B cell (primary cell): ENCODE results near the gene FBXO42. TPM values are rescaled to one million over a fixed set of nuclear protein-coding genes. Genes with fewer than 3 reads are reported as not detected.

Source experiments
- ATAC-seq: fragments of 200-7000 bp; cut with Tn5 transposase; one replicate; pipeline ENCODE4 v1.10.0; 2021; ENCODE audit warnings: low read depth, mild to moderate bottlenecking, moderate number of reproducible peaks, moderate library complexity
- CTCF ChIA-PET: fragments of 350-600 bp; sonication (Branson Sonifier 250); formaldehyde crosslinking; loops from one replicate; lab custom pipeline; 2021; ENCODE audit warnings: antibody characterized with exemption, inconsistent platforms; lab: Charles Lee
- POLR2A ChIA-PET: fragments of 350-600 bp; sonication (Branson Sonifier 250); formaldehyde crosslinking; loops from one replicate; lab custom pipeline; 2021; ENCODE audit warnings: antibody characterized with exemption; lab: Charles Lee
- DNase-seq: peaks from one replicate; pipeline ENCODE4 v3.0.0; 2013
- H2AFZ ChIP-seq: 2 replicates; pipeline ENCODE4 v1.6.1; 2012; ENCODE audit warnings: mild to moderate bottlenecking, low read depth, low read length; ENCODE audit not compliant: insufficient read depth, poor library complexity, severe bottlenecking
- H3K27ac ChIP-seq, 2 donors: 1 replicate in 1 of 2; 2 replicates in 1 of 2; pipeline ENCODE4 v1.5.1; 2012 to 2013; ENCODE audit warnings: low read length in 2 of 2, mild to moderate bottlenecking in 2 of 2, moderate library complexity in 1 of 2
- H3K27me3 ChIP-seq, 4 experiments: fragments of 200-600 bp in 1 of 4; sonication (generic) in 1 of 4; replicated peaks in 1 of 4; 1 replicate in 2 of 4; 2 replicates in 2 of 4; pipeline versions ENCODE4 v1.6.1 to v1.7.0; 2013 to 2016; ENCODE audit warnings: low read length in 3 of 4, mild to moderate bottlenecking in 2 of 4, mixed read lengths in 1 of 4, moderate library complexity in 1 of 4; ENCODE audit not compliant: insufficient read depth in 4 of 4, control insufficient read depth in 3 of 4; ENCODE audit errors: control extremely low read depth in 1 of 4
- H3K36me3 ChIP-seq, 2 experiments: replicated peaks in 1 of 2; 1 replicate in 1 of 2; 2 replicates in 1 of 2; pipeline versions ENCODE4 v1.6.1 to v1.7.1; 2013; ENCODE audit warnings: low read length in 1 of 2; ENCODE audit not compliant: insufficient read depth in 2 of 2, control insufficient read depth in 1 of 2; ENCODE audit errors: control extremely low read depth in 1 of 2, extremely low read depth in 1 of 2
- H3K4me1 ChIP-seq, 2 donors: fragments of 200-600 bp in 1 of 2; sonication (generic) in 1 of 2; 1 replicate in 1 of 2; 2 replicates in 1 of 2; pipeline versions ENCODE4 v1.5.1 to v1.6.1; 2013 to 2017; ENCODE audit warnings: low read length in 2 of 2; ENCODE audit not compliant: control insufficient read depth in 2 of 2, insufficient read depth in 2 of 2
- H3K4me2 ChIP-seq: replicated peaks from 2 replicates; pipeline ENCODE3; 2012; ENCODE audit warnings: mild to moderate bottlenecking, low read depth, low read length; ENCODE audit not compliant: poor library complexity, severe bottlenecking
- H3K4me3 ChIP-seq, 5 experiments: fragments of 200-600 bp in 1 of 5; sonication (generic) in 1 of 5; 1 replicate in 3 of 5; 2 replicates in 2 of 5; pipeline versions ENCODE4 v1.5.1 to v1.7.0; 2011 to 2016; ENCODE audit warnings: low read length in 4 of 5, mild to moderate bottlenecking in 4 of 5, low read depth in 2 of 5, control low read depth in 1 of 5, moderate library complexity in 1 of 5; ENCODE audit not compliant: insufficient read depth in 1 of 5; ENCODE audit errors: control extremely low read depth in 1 of 5, extremely low read depth in 1 of 5
- H3K79me2 ChIP-seq: fragments of 200-600 bp; sonication (generic); one replicate; pipeline ENCODE4 v1.6.0; 2016; ENCODE audit warnings: low read length; ENCODE audit not compliant: control insufficient read depth, insufficient read depth
- H3K9ac ChIP-seq: fragments of 200-600 bp; sonication (generic); 2 replicates; pipeline ENCODE4 v1.6.1; 2017; ENCODE audit warnings: mild to moderate bottlenecking, low read length, moderate library complexity
- H3K9me3 ChIP-seq, 3 donors: one replicate each; pipeline versions ENCODE4 v1.6.1 to v1.7.1; 2013; ENCODE audit warnings: low read length in 2 of 3; ENCODE audit not compliant: control insufficient read depth in 2 of 3, insufficient read depth in 1 of 3; ENCODE audit errors: control extremely low read depth in 1 of 3
- H4K20me1 ChIP-seq: 2 replicates; pipeline ENCODE4 v1.6.0; 2012; ENCODE audit warnings: mild to moderate bottlenecking, low read length; ENCODE audit not compliant: insufficient read depth, control insufficient read depth, poor library complexity, severe bottlenecking
- H3K27ac Mint-ChIP-seq: one replicate; pipeline ENCODE4 v1.8.0; 2021; ENCODE audit warnings: mixed read lengths
- H3K27me3 Mint-ChIP-seq: one replicate; pipeline ENCODE4 v1.8.0; 2021; ENCODE audit warnings: mixed read lengths
- H3K4me1 Mint-ChIP-seq: one replicate; pipeline ENCODE4 v1.8.0; 2021; ENCODE audit warnings: mixed read lengths
- H3K4me3 Mint-ChIP-seq: one replicate; pipeline ENCODE4 v1.8.0; 2021; ENCODE audit warnings: mixed read lengths
- H3K9me3 Mint-ChIP-seq: one replicate; pipeline ENCODE4 v1.8.0; 2022; ENCODE audit warnings: mixed read lengths; ENCODE audit not compliant: insufficient read depth
- CTCF ChIP-seq: fragments of 200-600 bp; IDR thresholded peaks from one replicate; pipeline ENCODE4 v1.8.0; 2022; ENCODE audit warnings: antibody characterized with exemption, mild to moderate bottlenecking
- EZH2 ChIP-seq: IDR thresholded peaks from 2 replicates; pipeline ENCODE4 v1.6.1; 2012; ENCODE audit warnings: borderline replicate concordance, low read depth, mild to moderate bottlenecking, moderate library complexity, low read length; ENCODE audit not compliant: insufficient read depth, poor library complexity, severe bottlenecking
- WGBS: methylation state at CpG from one replicate; pipeline ENCODE4 v1.1.5; 2013; ENCODE audit warnings: missing lambda C conversion rate; ENCODE audit not compliant: insufficient coverage; 5-methylcytosine and 5-hydroxymethylcytosine counted together
- intact Hi-C: fragments of 100-400 bp; cut with micrococcal nuclease; formaldehyde crosslinking; loops from one replicate; pipeline ENCODE4 v1.10.0; 2022
- polyA plus RNA-seq: library from polyadenylated mRNA; depleted of rRNA; stranded (reverse); fragments of >200 nt; gene quantifications from 2 replicates; pipeline ENCODE4 v1.2.3, GENCODE V29; 2012
- total RNA-seq, 2 donors: library from RNA; stranded (reverse); fragments of 120-200 nt in 1 of 2; gene quantifications; 1 replicate in 1 of 2; 2 replicates in 1 of 2; pipeline versions ENCODE4 v1.2.3 to v1.2.4, GENCODE V29; 2013 to 2022

FBXO42 gene
- total and polyA plus RNA-seq, 2 donors (not counting 1 experiment from before 2014, with no cell fraction given): 17.2 to 33.1 TPM

GRCh38 chr1:16218674-16219071 lies 133.6 kb downstream of the FBXO42 start:
- H3K4me1 ChIP-seq: peaks cover 14 to 21% of the 10 kb centered on the region in 2 donors
- TF ChIP-seq CTCF (no peak), EZH2 (no peak)
- ChIA-PET CTCF (interaction anchor here (1.5 to 2.4 kb wide), 3 partner anchors 14 to 140 kb away, joined by 4 to 8 read pairs (median 6); no protein-coding TSS in a partner anchor), POLR2A (interaction anchor here (0.5 kb wide), 1 partner anchor 358 kb away, joined by 3 read pairs; no protein-coding TSS in a partner anchor)
- H3K36me3 ChIP-seq: no peaks in the 10 kb centered on the region
- Mint-ChIP-seq H3K27me3 (no peaks in the 10 kb centered on the region), H3K9me3 (no peaks in the 10 kb centered on the region), H3K4me1 (peaks cover 19% of the 10 kb centered on the region), H3K27ac (no peak overlapping the region), H3K4me3 (peak overlapping the region; percentile 90)
- no peak overlapping the region for H3K9ac ChIP-seq
- H3K79me2 ChIP-seq: no peaks in the 10 kb centered on the region
- H4K20me1 ChIP-seq: no peaks in the 10 kb centered on the region
- DNase-seq: no peak
- ATAC-seq: no peak
- peaks cover 0 to 8% (median 0%) of the 10 kb centered on the region in 3 donors for H3K9me3 ChIP-seq
- no peak overlapping the region for H3K27ac ChIP-seq
- 83% methylated on average over 4 of the region's 6 CpGs for WGBS
- intact Hi-C loops: loop anchor here (5.0 kb wide), 1 partner anchor 134 kb away; the partner anchor contains the start of gene FBXO42
- no peak overlapping the region for H3K4me3 ChIP-seq
- H2AFZ ChIP-seq: peak overlapping the region; percentile 10
- H3K27me3 ChIP-seq: no peaks in the 10 kb centered on the region
- no peak overlapping the region for H3K4me2 ChIP-seq

GRCh38 chr1:16218014-16218673 lies 134.1 kb downstream of the FBXO42 start:
- peaks cover 0 to 8% (median 0%) of the 10 kb centered on the region in 3 donors for H3K9me3 ChIP-seq
- peak overlapping the region; percentile 83 for H3K4me2 ChIP-seq
- peaks cover 14 to 21% of the 10 kb centered on the region in 2 donors for H3K4me1 ChIP-seq
- no peak overlapping the region for H3K4me3 ChIP-seq
- 93% methylated on average over 12 of the region's 12 CpGs for WGBS
- no peaks in the 10 kb centered on the region for H3K36me3 ChIP-seq
- peak overlapping the region; percentile 10 for H2AFZ ChIP-seq
- no peak overlapping the region for H3K27ac ChIP-seq
- DNase-seq (no peak), ATAC-seq (no peak)
- no peaks in the 10 kb centered on the region for H3K27me3 Mint-ChIP-seq
- TF ChIP-seq CTCF (no peak), EZH2 (no peak)
- H3K27me3 ChIP-seq: no peaks in the 10 kb centered on the region
- peak overlapping the region; percentile 73 for H3K27ac Mint-ChIP-seq
- CTCF ChIA-PET: interaction anchor here (1.1 to 2.4 kb wide), 8 partner anchors 9 to 145 kb away, joined by 3 to 8 read pairs (median 4); no protein-coding TSS in a partner anchor
- H4K20me1 ChIP-seq: no peaks in the 10 kb centered on the region
- peak overlapping the region; percentile 90 for H3K4me3 Mint-ChIP-seq
- H3K79me2 ChIP-seq: no peaks in the 10 kb centered on the region
- intact Hi-C loops: loop anchor here (5.0 kb wide), 1 partner anchor 134 kb away; the partner anchor contains the start of gene FBXO42
- H3K4me1 Mint-ChIP-seq: peaks cover 19% of the 10 kb centered on the region
- no peaks in the 10 kb centered on the region for H3K9me3 Mint-ChIP-seq
- POLR2A ChIA-PET: interaction anchor here (0.5 to 1.1 kb wide), 5 partner anchors 12 to 357 kb away, joined by 3 to 11 read pairs (median 5); partner anchors contain the start of genes CPLANE2 and SZRD1
- no peak overlapping the region for H3K9ac ChIP-seq
